K562 (cell line): ENCODE results near the gene NBDY.

Experiments used
- CTCF ChIP-seq, 3 experiments: IDR thresholded peaks in 2 of 3; conservative IDR thresholded peaks in 1 of 3; 2 replicates each; pipeline ENCODE4 v1.5.1; 2011 to 2012; ENCODE audit warnings: low read length in 3 of 3, mild to moderate bottlenecking in 3 of 3, control low read depth in 2 of 3, improper control_type of control experiment in 1 of 3, inconsistent platforms in 1 of 3, low read depth in 1 of 3, mixed read lengths in 1 of 3, moderate library complexity in 1 of 3; ENCODE audit not compliant: insufficient read depth in 2 of 3
- EP300 ChIP-seq: IDR thresholded peaks from 2 replicates; pipeline ENCODE4 v1.6.1; 2012; ENCODE audit warnings: low read length, improper control_type of control experiment
- FOS ChIP-seq: IDR thresholded peaks from 3 replicates; pipeline ENCODE4 v1.6.1; 2011; ENCODE audit not compliant: insufficient read length; ENCODE audit errors: extremely low read depth
- HMGXB4 ChIP-seq: sonication (generic); formaldehyde crosslinking; IDR thresholded peaks from 2 replicates; pipeline ENCODE4 v1.8.1; 2023; ENCODE audit warnings: mild to moderate bottlenecking, missing genetic modification reagents
- JUND ChIP-seq, 2 experiments: IDR thresholded peaks; 2 replicates in 1 of 2; 3 replicates in 1 of 2; pipeline ENCODE4 v1.6.1; 2011; ENCODE audit warnings: borderline replicate concordance in 2 of 2, low read depth in 2 of 2, low read length in 2 of 2, improper control_type of control experiment in 1 of 2, missing biosample characterization in 1 of 2, missing genetic modification characterization in 1 of 2, missing genetic modification reagents in 1 of 2
- MAFF ChIP-seq: IDR thresholded peaks from 2 replicates; pipeline ENCODE4 v1.6.1; 2012; ENCODE audit warnings: low read length, improper control_type of control experiment
- NR1H2 ChIP-seq: sonication (generic); formaldehyde crosslinking; IDR thresholded peaks from 2 replicates; pipeline ENCODE4 v1.4.0; 2020; ENCODE audit warnings: mild to moderate bottlenecking, missing genetic modification reagents
- SPI1 ChIP-seq: IDR thresholded peaks from 2 replicates; pipeline ENCODE4 v1.6.1; 2011; ENCODE audit warnings: low read depth, low read length, control low read depth, borderline replicate concordance
- TAF7 ChIP-seq: fragments of 450-650 bp; IDR thresholded peaks from 2 replicates; pipeline ENCODE4 v1.6.1; 2016; ENCODE audit warnings: missing genetic modification characterization, missing compliant biosample characterization
- TEAD2 ChIP-seq: fragments of 450-650 bp; IDR thresholded peaks from 2 replicates; pipeline ENCODE4 v1.6.1; 2016; ENCODE audit warnings: missing genetic modification characterization, control low read depth, missing compliant biosample characterization
- ZNF23 ChIP-seq: fragments of 250-450 bp; sonication (Bioruptor Pico); IDR thresholded peaks from 2 replicates; pipeline ENCODE4 v1.4.0; 2020; ENCODE audit warnings: mild to moderate bottlenecking
- TF ChIP-seq, protein P1 (sequence below): fragments of 450-650 bp; formaldehyde crosslinking; IDR thresholded peaks from 2 replicates; pipeline ENCODE4 v1.4.0; 2022; ENCODE audit warnings: missing genetic modification characterization
- TF ChIP-seq, protein P2 (sequence below): sonication (generic); formaldehyde crosslinking; IDR thresholded peaks from 2 replicates; pipeline ENCODE4 v1.8.1; 2022; ENCODE audit warnings: missing genetic modification reagents

DNA sequence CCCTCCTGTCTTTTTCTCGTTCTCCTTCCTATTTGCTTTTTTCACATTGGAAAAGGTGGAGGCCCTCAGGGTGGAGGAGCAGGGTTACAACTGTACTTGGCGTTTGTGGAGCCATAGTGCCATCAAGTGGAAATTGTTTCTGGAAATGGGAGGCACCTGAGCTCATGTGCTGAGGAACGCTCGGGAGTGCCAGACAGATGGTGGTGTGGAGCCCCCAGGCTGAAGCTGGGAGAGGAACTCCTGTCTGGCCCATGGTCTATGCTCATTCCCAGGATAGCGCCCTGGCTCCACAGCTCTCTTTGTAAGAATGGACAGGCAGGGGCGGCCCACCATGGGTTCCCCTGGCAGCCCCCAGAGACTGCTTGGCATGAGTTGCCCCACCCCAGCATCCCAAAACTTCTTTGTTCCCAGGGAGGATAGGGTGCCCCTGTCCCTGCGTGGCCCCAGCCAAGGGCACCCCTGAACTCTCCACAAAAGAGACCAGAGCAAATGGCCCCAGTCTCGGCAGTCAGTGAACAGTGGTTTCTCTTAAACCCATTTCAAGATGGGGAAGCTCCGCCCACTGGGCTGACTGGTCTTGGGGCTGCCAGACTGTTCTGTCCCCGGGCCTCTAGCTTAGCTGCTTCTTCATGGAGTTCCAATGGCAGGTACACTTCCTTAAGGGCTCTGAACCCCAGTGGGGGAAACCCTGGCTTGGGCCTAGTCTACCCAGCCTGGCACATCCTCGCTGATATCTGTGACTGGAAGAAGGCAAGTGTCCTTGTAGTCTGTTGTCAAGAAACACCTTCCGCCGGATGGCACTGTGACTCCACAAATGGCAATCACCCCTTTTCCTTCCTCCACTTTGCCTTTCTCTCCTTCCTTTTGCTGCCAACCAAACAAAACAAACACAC, 70.1 kb downstream of the NBDY start:
- no peak for TF ChIP-seq TEAD2 (tag)
- TF ChIP-seq EP300: no peak
- TF ChIP-seq CTCF (IDR thresholded peaks at IDR 0.05 in 2 of 3, conservative IDR thresholded peaks at IDR 0.05 in 1 of 3; ENCODE audit: insufficient read depth in 2 of 3, low read depth in 1 of 3, low read length in 3 of 3): no peak
- TF ChIP-seq, protein P1, sequence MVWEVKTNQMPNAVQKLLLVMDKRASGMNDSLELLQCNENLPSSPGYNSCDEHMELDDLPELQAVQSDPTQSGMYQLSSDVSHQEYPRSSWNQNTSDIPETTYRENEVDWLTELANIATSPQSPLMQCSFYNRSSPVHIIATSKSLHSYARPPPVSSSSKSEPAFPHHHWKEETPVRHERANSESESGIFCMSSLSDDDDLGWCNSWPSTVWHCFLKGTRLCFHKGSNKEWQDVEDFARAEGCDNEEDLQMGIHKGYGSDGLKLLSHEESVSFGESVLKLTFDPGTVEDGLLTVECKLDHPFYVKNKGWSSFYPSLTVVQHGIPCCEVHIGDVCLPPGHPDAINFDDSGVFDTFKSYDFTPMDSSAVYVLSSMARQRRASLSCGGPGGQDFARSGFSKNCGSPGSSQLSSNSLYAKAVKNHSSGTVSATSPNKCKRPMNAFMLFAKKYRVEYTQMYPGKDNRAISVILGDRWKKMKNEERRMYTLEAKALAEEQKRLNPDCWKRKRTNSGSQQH (CRISPR knock-in tag): no peak
- no peak for TF ChIP-seq ZNF23 (CRISPR knock-in tag)
- no peak for TF ChIP-seq SPI1
- TF ChIP-seq HMGXB4: no peak
- no peak for TF ChIP-seq JUND (IDR thresholded peaks at IDR 0.05; ENCODE audit: borderline replicate concordance, low read depth, low read length)
- TF ChIP-seq JUND (tag; IDR thresholded peaks at IDR 0.05; ENCODE audit: borderline replicate concordance, low read depth, low read length): no peak
- no peak for TF ChIP-seq NR1H2
- TF ChIP-seq, protein P2, sequence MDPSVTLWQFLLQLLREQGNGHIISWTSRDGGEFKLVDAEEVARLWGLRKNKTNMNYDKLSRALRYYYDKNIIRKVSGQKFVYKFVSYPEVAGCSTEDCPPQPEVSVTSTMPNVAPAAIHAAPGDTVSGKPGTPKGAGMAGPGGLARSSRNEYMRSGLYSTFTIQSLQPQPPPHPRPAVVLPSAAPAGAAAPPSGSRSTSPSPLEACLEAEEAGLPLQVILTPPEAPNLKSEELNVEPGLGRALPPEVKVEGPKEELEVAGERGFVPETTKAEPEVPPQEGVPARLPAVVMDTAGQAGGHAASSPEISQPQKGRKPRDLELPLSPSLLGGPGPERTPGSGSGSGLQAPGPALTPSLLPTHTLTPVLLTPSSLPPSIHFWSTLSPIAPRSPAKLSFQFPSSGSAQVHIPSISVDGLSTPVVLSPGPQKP: no peak
- no peak for TF ChIP-seq TAF7 (tag)
- TF ChIP-seq FOS: no peak
- TF ChIP-seq MAFF: no peak
